IMR-90 (cell line): ENCODE data around the gene CYP1A2.

Experiments
- BHLHE40 ChIP-seq: fragments of 150-350 bp; IDR thresholded peaks from 2 replicates; pipeline ENCODE4 v1.6.1; 2016; ENCODE audit warnings: mild to moderate bottlenecking, low read depth, low read length
- CEBPB ChIP-seq: IDR thresholded peaks from 2 replicates; pipeline ENCODE4 v1.6.1; 2012; ENCODE audit warnings: low read depth, low read length, improper control_type of control experiment
- CTCF ChIP-seq: conservative IDR thresholded peaks from 2 replicates; pipeline ENCODE4 v1.5.1; 2012; ENCODE audit warnings: mild to moderate bottlenecking, low read depth, low read length, improper control_type of control experiment
- ELK1 ChIP-seq: fragments of 150-350 bp; IDR thresholded peaks from 2 replicates; pipeline ENCODE4 v1.6.1; 2016; ENCODE audit warnings: low read depth, mild to moderate bottlenecking, low read length, moderate library complexity, borderline replicate concordance
- FOS ChIP-seq: fragments of 150-350 bp; IDR thresholded peaks from 2 replicates; pipeline ENCODE4 v1.6.1; 2016; ENCODE audit warnings: low read depth, low read length
- MAFK ChIP-seq: IDR thresholded peaks from 2 replicates; pipeline ENCODE4 v1.6.1; 2012; ENCODE audit warnings: low read depth, low read length, improper control_type of control experiment
- MAZ ChIP-seq: IDR thresholded peaks from 2 replicates; pipeline ENCODE4 v1.6.1; 2012; ENCODE audit warnings: low read depth, mild to moderate bottlenecking, low read length, improper control_type of control experiment, moderate library complexity, borderline replicate concordance
- MXI1 ChIP-seq: IDR thresholded peaks from 2 replicates; pipeline ENCODE4 v1.6.1; 2012; ENCODE audit warnings: low read depth, mild to moderate bottlenecking, low read length, moderate library complexity, borderline replicate concordance
- NFE2L2 ChIP-seq: fragments of 150-350 bp; IDR thresholded peaks from 2 replicates; pipeline ENCODE4 v1.6.1; 2016; ENCODE audit warnings: low read depth, mild to moderate bottlenecking, low read length
- POLR2A ChIP-seq: IDR thresholded peaks from 2 replicates; pipeline ENCODE4 v1.6.1; 2012; ENCODE audit warnings: mild to moderate bottlenecking, low read depth, low read length
- RAD21 ChIP-seq: IDR thresholded peaks from 2 replicates; pipeline ENCODE4 v1.6.1; 2012; ENCODE audit warnings: low read length, improper control_type of control experiment
- RCOR1 ChIP-seq: IDR thresholded peaks from 2 replicates; pipeline ENCODE4 v1.6.1; 2012; ENCODE audit warnings: mild to moderate bottlenecking, low read length, improper control_type of control experiment; ENCODE audit not compliant: insufficient replicate concordance
- RFX5 ChIP-seq: IDR thresholded peaks from 2 replicates; pipeline ENCODE4 v1.8.0; 2012; ENCODE audit warnings: low read depth, mild to moderate bottlenecking, low read length, moderate library complexity
- TF ChIP-seq, protein P1 (sequence below): fragments of 150-350 bp; IDR thresholded peaks from 2 replicates; pipeline ENCODE4 v1.6.1; 2017; ENCODE audit warnings: mild to moderate bottlenecking, antibody characterized with exemption, low read length, low read depth

DNA sequence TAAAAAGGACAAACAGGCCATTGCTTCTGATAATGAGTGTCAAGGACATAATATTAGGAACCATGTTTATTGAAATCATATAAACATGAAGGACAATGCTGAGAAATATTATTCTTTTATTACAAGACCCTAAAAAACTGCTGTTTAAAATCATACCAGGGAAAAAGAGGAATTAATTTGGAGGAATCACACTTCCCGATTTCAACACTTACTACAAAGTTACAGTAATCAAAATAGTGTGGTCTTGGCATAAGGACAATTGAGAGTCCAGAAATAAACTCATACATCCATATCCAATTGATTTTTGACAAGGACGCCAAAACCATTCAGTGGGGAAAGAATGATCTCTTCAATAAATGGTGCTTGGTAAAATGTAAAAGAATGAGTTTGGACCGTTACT lies 36.3 kb upstream of the CYP1A2 start:
- TF ChIP-seq CTCF: no peak
- no peak for TF ChIP-seq POLR2A
- TF ChIP-seq, protein P1, sequence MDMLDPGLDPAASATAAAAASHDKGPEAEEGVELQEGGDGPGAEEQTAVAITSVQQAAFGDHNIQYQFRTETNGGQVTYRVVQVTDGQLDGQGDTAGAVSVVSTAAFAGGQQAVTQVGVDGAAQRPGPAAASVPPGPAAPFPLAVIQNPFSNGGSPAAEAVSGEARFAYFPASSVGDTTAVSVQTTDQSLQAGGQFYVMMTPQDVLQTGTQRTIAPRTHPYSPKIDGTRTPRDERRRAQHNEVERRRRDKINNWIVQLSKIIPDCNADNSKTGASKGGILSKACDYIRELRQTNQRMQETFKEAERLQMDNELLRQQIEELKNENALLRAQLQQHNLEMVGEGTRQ: no peak
- TF ChIP-seq CEBPB: no peak
- no peak for TF ChIP-seq FOS
- no peak for TF ChIP-seq MAFK
- TF ChIP-seq BHLHE40: no peak
- TF ChIP-seq RAD21: no peak
- no peak for TF ChIP-seq RFX5
- no peak for TF ChIP-seq NFE2L2
- TF ChIP-seq RCOR1: no peak
- no peak for TF ChIP-seq MAZ
- no peak for TF ChIP-seq ELK1
- TF ChIP-seq MXI1: no peak
